GM12878 (cell line): ENCODE measurements around the gene FBLN7.

ENCODE experiments used
- BACH1 ChIP-seq: fragments of 450-650 bp; IDR thresholded peaks from 2 replicates; pipeline ENCODE4 v1.6.1; 2017; ENCODE audit warnings: mild to moderate bottlenecking, borderline replicate concordance
- CTCF ChIP-seq, 3 experiments: IDR thresholded peaks in 2 of 3; conservative IDR thresholded peaks in 1 of 3; 2 replicates each; pipeline ENCODE4 v1.5.1; 2011; ENCODE audit warnings: low read depth in 3 of 3, low read length in 3 of 3, mild to moderate bottlenecking in 3 of 3, control low read depth in 2 of 3, moderate library complexity in 2 of 3, inconsistent platforms in 1 of 3, mixed read lengths in 1 of 3; ENCODE audit not compliant: control insufficient read depth in 2 of 3, insufficient read depth in 1 of 3; ENCODE audit errors: extremely low read depth in 1 of 3
- EZH2 ChIP-seq: IDR thresholded peaks from 2 replicates; pipeline ENCODE4 v1.6.1; 2012; ENCODE audit warnings: low read depth, mild to moderate bottlenecking, control low read depth, inconsistent platforms, low read length, borderline replicate concordance; ENCODE audit not compliant: control insufficient read depth
- HDAC6 ChIP-seq: fragments of 200-600 bp; sonication (generic); IDR thresholded peaks from one replicate; pipeline ENCODE4 v1.8.0; 2017; ENCODE audit warnings: antibody characterized with exemption; ENCODE audit not compliant: unreplicated experiment
- IRF3 ChIP-seq: fragments of 450-650 bp; IDR thresholded peaks from 2 replicates; pipeline ENCODE4 v1.6.1; 2014; ENCODE audit warnings: mild to moderate bottlenecking
- NBN ChIP-seq: fragments of 450-650 bp; IDR thresholded peaks from 2 replicates; pipeline ENCODE4 v1.6.1; 2016
- SRF ChIP-seq, 2 experiments: IDR thresholded peaks; 2 replicates each; pipeline ENCODE4 v1.6.1; 2011; ENCODE audit warnings: low read depth in 2 of 2, low read length in 2 of 2, mild to moderate bottlenecking in 1 of 2, moderate library complexity in 1 of 2
- YY1 ChIP-seq: IDR thresholded peaks from 2 replicates; pipeline ENCODE4 v1.6.1; 2011; ENCODE audit warnings: low read depth, mild to moderate bottlenecking, low read length

- no peak for TF ChIP-seq CTCF (IDR thresholded peaks at IDR 0.05 in 2 of 3, conservative IDR thresholded peaks at IDR 0.05 in 1 of 3; ENCODE audit: control insufficient read depth in 2 of 3, extremely low read depth in 1 of 3, insufficient read depth in 1 of 3, low read depth in 3 of 3, low read length in 3 of 3)
- no peak for TF ChIP-seq IRF3
- TF ChIP-seq EZH2, result no peak
- no peak for TF ChIP-seq SRF (IDR thresholded peaks at IDR 0.05; ENCODE audit: low read depth in 2 of 2, low read length in 2 of 2)
- no peak for TF ChIP-seq NBN
- no peak for TF ChIP-seq YY1
- no peak for TF ChIP-seq HDAC6
- no peak for TF ChIP-seq BACH1
Observed at GRCh38 chr2:112183327-112184025, 45.3 kb downstream of the FBLN7 start.
